Activated CD4-positive, alpha-beta memory T cell treated with anti-CD3 and anti-CD28 coated beads for 36 hours (primary cell): ENCODE data around the gene RAB10. TPM values are rescaled to one million over a fixed set of nuclear protein-coding genes. Genes with fewer than 3 reads are reported as not detected.
A peak's percentile ranks its signal among the peaks of the same experiment; 100 is the strongest.

Source experiments
- CTCF ChIA-PET: fragments of 350-600 bp; sonication (Branson Sonifier 250); formaldehyde crosslinking; loops from one replicate; lab custom pipeline; 2021; ENCODE audit warnings: antibody characterized with exemption, inconsistent platforms; lab: Charles Lee
- POLR2A ChIA-PET: fragments of 350-600 bp; sonication (Branson Sonifier 250); formaldehyde crosslinking; loops from one replicate; lab custom pipeline; 2021; ENCODE audit warnings: antibody characterized with exemption; lab: Charles Lee
- DNase-seq: peaks from one replicate; pipeline ENCODE4 v3.0.0-alpha.2; 2020
- H3K27ac Mint-ChIP-seq: one replicate; pipeline ENCODE4 v1.8.0; 2021; ENCODE audit warnings: mixed read lengths
- H3K27me3 Mint-ChIP-seq: one replicate; pipeline ENCODE4 v1.8.0; 2021; ENCODE audit warnings: mixed read lengths
- H3K36me3 Mint-ChIP-seq: one replicate; pipeline ENCODE4 v1.8.0; 2021; ENCODE audit warnings: mixed read lengths
- H3K4me1 Mint-ChIP-seq: one replicate; pipeline ENCODE4 v1.8.0; 2021; ENCODE audit warnings: low read depth, mixed read lengths
- H3K4me3 Mint-ChIP-seq: one replicate; pipeline ENCODE4 v1.8.0; 2021; ENCODE audit warnings: mild to moderate bottlenecking, mixed read lengths
- H3K9me3 Mint-ChIP-seq: one replicate; pipeline ENCODE4 v1.8.0; 2021; ENCODE audit warnings: mixed read lengths
- intact Hi-C: fragments of 100-400 bp; cut with micrococcal nuclease; formaldehyde crosslinking; loops from one replicate; pipeline ENCODE4 v1.15.1; 2023
- total RNA-seq, 2 experiments: library from RNA; stranded (reverse); gene quantifications; one replicate each; pipeline ENCODE4 v1.2.3, GENCODE V29; 2021

The RAB10 gene
- total RNA-seq, 2 experiments from 2014 or later = 110 to 119 TPM

DNA sequence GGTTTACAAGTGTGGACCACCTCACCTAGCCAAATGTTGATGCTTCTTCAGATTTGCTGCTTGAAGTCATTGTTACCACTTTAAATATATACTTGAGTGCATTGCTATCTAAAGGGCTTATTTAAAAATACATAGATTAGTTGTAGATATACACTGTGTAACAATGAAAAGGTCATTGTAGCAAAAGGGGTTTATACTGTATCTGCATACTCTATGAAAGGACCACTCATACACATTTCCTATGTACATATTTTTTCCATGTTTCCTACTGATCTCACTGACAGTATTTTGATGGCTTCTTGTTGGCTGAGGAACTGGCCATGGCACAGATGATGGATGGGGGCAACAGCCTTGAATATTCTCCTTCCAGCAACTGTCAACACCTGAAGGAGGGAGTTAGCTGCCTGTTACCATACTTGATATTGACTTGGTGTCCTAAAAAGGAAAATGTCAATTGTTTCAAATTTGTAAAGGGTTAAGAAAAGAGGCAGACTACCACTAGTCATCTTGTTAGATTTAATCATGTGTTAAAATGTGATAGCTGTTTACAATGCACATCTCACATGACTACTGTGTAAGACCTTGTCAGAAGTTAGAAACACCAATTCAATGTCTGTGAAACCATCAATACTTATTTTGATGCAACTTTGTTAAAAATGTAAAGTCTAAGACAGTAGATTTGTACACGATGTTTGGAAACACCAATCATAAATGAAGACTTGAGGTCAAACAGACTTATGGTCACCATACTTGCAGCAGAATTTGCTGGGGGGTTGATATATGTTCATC lies 33.5 kb downstream of the RAB10 start:
- Mint-ChIP-seq H3K27ac (peak overlapping the region; percentile 96), H3K4me1 (peaks cover 47% of the 10 kb centered on the region), H3K36me3 (peaks cover 6% of the 10 kb centered on the region), H3K4me3 (peak overlapping the region; percentile 69), H3K9me3 (no peaks in the 10 kb centered on the region), H3K27me3 (no peaks in the 10 kb centered on the region)
- no peak for DNase-seq
- ChIA-PET CTCF (no interaction called here), POLR2A (interaction anchor here (0.7 to 1.4 kb wide), 3 partner anchors 8 to 34 kb away, joined by 3 to 10 read pairs (median 3); partner anchors contain the start of gene RAB10)
- intact Hi-C loops = loop anchor here (5.0 kb wide), 1 partner anchor 235 kb away; no protein-coding TSS in a partner anchor

- DNase-seq = no peak
- no peaks in the 10 kb centered on the region for H3K9me3 Mint-ChIP-seq
- peak overlapping the region; percentile 96 for H3K27ac Mint-ChIP-seq
- CTCF ChIA-PET = interaction anchor here (0.9 to 2.8 kb wide), 5 partner anchors 15 to 117 kb away, joined by 3 to 20 read pairs (median 4); partner anchors contain the start of gene RAB10
- H3K4me3 Mint-ChIP-seq = peak overlapping the region; percentile 69
- no peaks in the 10 kb centered on the region for H3K27me3 Mint-ChIP-seq
- intact Hi-C loops = loop anchor here (1.0 to 5.0 kb wide), 5 partner anchors 18 to 236 kb away; partner anchors contain the start of gene ASXL2
- H3K36me3 Mint-ChIP-seq = peaks cover 6% of the 10 kb centered on the region
- POLR2A ChIA-PET = interaction anchor here (0.8 to 1.4 kb wide), 6 partner anchors 8 to 34 kb away, joined by 3 to 10 read pairs (median 4); partner anchors contain the start of gene RAB10
- H3K4me1 Mint-ChIP-seq = peaks cover 50% of the 10 kb centered on the region
These were observed 34.2 kb downstream of the RAB10 start for GRCh38 chr2:26067980-26068507.

- H3K27ac Mint-ChIP-seq = peak overlapping the region; percentile 96
- ChIA-PET CTCF (interaction anchor here (0.9 to 2.8 kb wide), 6 partner anchors 15 to 116 kb away, joined by 3 to 20 read pairs (median 4); partner anchors contain the start of gene RAB10), POLR2A (interaction anchor here (0.7 to 1.4 kb wide), 7 partner anchors 9 to 77 kb away, joined by 3 to 10 read pairs (median 4); partner anchors contain the start of gene RAB10)
- no peaks in the 10 kb centered on the region for H3K27me3 Mint-ChIP-seq
- H3K9me3 Mint-ChIP-seq = no peaks in the 10 kb centered on the region
- DNase-seq = peak; percentile 76
- peaks cover 57% of the 10 kb centered on the region for H3K4me1 Mint-ChIP-seq
- peak overlapping the region; percentile 69 for H3K4me3 Mint-ChIP-seq
- intact Hi-C loops = loop anchor here (1.0 to 5.0 kb wide), 5 partner anchors 18 to 236 kb away; partner anchors contain the start of gene ASXL2
- peaks cover 5% of the 10 kb centered on the region for H3K36me3 Mint-ChIP-seq
These were observed 34.9 kb downstream of the RAB10 start for GRCh38 chr2:26068602-26069298.

- CTCF ChIA-PET = interaction anchor here (2.8 kb wide), 2 partner anchors 16 to 79 kb away, joined by 10 to 20 read pairs; no protein-coding TSS in a partner anchor
- Mint-ChIP-seq H3K27ac (no peak overlapping the region), H3K4me1 (peaks cover 68% of the 10 kb centered on the region)
These were observed 36.8 kb downstream of the RAB10 start for GRCh38 chr2:26070730-26071129.

DNA sequence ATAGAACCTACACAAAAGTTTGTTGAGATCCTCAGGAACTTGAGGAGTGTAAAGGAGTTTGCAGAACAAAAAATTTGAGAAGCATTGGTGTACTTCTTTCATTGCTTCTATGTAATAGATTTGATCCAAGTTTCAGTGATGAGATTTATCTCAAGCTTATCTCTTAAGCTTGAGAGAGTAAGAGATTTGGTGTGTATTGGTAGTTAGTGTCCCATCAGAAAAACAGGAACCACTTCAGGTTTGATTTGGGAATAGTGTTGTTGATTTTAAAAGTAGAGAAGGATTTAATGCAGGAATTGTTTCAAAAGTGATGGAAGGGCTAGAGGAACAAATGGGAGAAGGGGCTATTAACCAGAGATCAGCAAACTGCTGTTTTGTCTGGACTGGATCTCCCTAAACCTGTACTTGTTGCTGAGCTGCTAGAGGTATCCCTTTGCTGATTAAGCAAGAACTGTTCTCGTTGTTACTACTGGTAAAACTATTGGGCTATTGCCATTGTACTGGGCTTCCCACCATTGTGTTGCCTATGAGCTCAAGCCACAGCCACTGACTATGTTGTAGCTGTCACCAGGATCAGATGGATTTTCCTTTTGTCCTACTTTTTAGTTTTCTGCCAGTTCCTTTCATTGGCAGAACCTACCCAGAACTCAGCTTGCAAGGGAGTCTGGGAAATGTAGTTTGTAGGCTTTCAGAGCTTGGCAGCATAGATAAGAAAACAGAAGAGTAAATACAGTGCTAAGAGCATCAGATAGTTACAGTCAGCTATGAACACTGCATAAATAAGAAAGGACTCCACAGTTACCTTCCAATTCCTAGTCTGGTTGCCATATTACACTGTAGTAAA lies 39.3 kb downstream of the RAB10 start:
- DNase-seq = no peak
- Mint-ChIP-seq H3K9me3 (no peaks in the 10 kb centered on the region), H3K4me1 (peaks cover 54% of the 10 kb centered on the region), H3K27me3 (no peaks in the 10 kb centered on the region), H3K36me3 (no peaks in the 10 kb centered on the region), H3K27ac (no peak overlapping the region), H3K4me3 (no peak overlapping the region)
- ChIA-PET CTCF (interaction anchor here (1.0 to 1.8 kb wide), 3 partner anchors 12 to 31 kb away, joined by 3 to 5 read pairs (median 3); no protein-coding TSS in a partner anchor), POLR2A (interaction anchor here (1.7 kb wide), 1 partner anchor 12 kb away, joined by 4 read pairs; no protein-coding TSS in a partner anchor)
- intact Hi-C loops = no loop called here

More at GRCh38 chr2:26070730-26071129, 36.8 kb downstream of the RAB10 start:
- intact Hi-C loops = no loop called here
- H3K4me3 Mint-ChIP-seq = no peak overlapping the region
- H3K36me3 Mint-ChIP-seq = peaks cover 5% of the 10 kb centered on the region
- DNase-seq = no peak
- H3K27me3 Mint-ChIP-seq = no peaks in the 10 kb centered on the region
- POLR2A ChIA-PET = interaction anchor here (1.3 kb wide), 1 partner anchor 14 kb away, joined by 4 read pairs; no protein-coding TSS in a partner anchor
- no peaks in the 10 kb centered on the region for H3K9me3 Mint-ChIP-seq

GRCh38 chr2:26073830-26074229 lies 39.9 kb downstream of the RAB10 start:
- Mint-ChIP-seq H3K4me1 (peaks cover 47% of the 10 kb centered on the region), H3K27me3 (no peaks in the 10 kb centered on the region), H3K27ac (no peak overlapping the region), H3K4me3 (no peak overlapping the region), H3K9me3 (no peaks in the 10 kb centered on the region), H3K36me3 (peaks cover 3% of the 10 kb centered on the region)
- intact Hi-C loops = no loop called here
- DNase-seq = no peak
- POLR2A ChIA-PET = interaction anchor here (1.7 kb wide), 1 partner anchor 12 kb away, joined by 4 read pairs; no protein-coding TSS in a partner anchor
- CTCF ChIA-PET = interaction anchor here (1.3 to 1.8 kb wide), 2 partner anchors 11 to 14 kb away, joined by 3 to 5 read pairs; no protein-coding TSS in a partner anchor

DNA sequence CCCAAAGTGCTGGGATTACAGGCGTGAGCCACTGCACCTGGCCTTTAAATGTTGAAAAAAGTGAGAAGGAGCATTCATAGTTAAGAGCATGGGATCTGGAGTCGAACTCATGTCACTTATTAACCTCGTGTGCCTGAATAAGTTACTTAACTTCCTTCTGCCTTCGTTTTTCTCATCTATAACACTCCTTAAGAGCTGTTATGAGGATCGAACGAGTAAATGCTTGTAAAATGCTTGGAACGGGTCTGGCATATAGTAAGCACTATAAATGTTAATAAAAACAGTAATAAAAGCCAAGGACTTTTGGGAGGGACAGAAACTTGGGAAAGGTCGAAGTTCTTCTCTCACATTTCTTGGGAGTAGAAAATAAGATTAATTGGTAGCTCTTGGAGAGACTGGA lies 40.8 kb downstream of the RAB10 start:
- Mint-ChIP-seq H3K36me3 (peaks cover 8% of the 10 kb centered on the region), H3K9me3 (no peaks in the 10 kb centered on the region), H3K4me3 (no peak overlapping the region), H3K27me3 (no peaks in the 10 kb centered on the region), H3K27ac (no peak overlapping the region), H3K4me1 (peaks cover 41% of the 10 kb centered on the region)
- POLR2A ChIA-PET = no interaction called here
- DNase-seq = no peak
- CTCF ChIA-PET = interaction anchor here (1.0 to 1.2 kb wide), 2 partner anchors 13 to 83 kb away, joined by 3 to 4 read pairs; no protein-coding TSS in a partner anchor
- intact Hi-C loops = no loop called here

DNA sequence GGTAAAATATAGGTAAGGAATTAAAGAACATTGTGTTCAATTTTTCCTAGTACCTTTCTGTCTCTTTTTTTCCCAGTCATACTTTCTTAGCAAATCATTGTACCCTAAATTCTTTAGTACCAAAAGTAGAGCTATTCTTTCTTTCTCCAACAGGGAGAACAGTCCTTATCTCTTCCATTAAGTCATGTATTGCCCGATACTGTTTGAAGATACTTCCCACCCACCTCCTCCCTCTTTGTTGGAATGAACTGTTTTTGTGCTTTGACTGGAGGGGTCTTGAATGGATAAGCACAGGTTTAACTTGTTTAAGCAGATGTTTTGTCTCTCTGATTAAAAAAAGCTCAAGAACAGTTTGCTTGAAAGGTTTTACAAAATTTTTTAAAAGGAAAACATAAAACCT lies 41.3 kb downstream of the RAB10 start:
- CTCF ChIA-PET = interaction anchor here (1.0 to 1.2 kb wide), 2 partner anchors 13 to 84 kb away, joined by 3 to 4 read pairs; no protein-coding TSS in a partner anchor
- Mint-ChIP-seq H3K9me3 (peaks cover 3% of the 10 kb centered on the region), H3K27ac (no peak overlapping the region), H3K27me3 (no peaks in the 10 kb centered on the region), H3K4me1 (peaks cover 36% of the 10 kb centered on the region), H3K4me3 (no peak overlapping the region), H3K36me3 (peaks cover 12% of the 10 kb centered on the region)
- intact Hi-C loops = no loop called here
- no peak for DNase-seq
- POLR2A ChIA-PET = interaction anchor here (1.2 kb wide), 1 partner anchor 41 kb away, joined by 3 read pairs; the partner anchor contains the start of gene RAB10

- peaks cover 32% of the 10 kb centered on the region for H3K4me1 Mint-ChIP-seq
- intact Hi-C loops = no loop called here
- H3K27ac Mint-ChIP-seq = no peak overlapping the region
- DNase-seq = no peak
- CTCF ChIA-PET = interaction anchor here (0.6 kb wide), 1 partner anchor 50 kb away, joined by 3 read pairs; no protein-coding TSS in a partner anchor
- peaks cover 12% of the 10 kb centered on the region for H3K9me3 Mint-ChIP-seq
- no peaks in the 10 kb centered on the region for H3K27me3 Mint-ChIP-seq
- H3K36me3 Mint-ChIP-seq = peaks cover 21% of the 10 kb centered on the region
- no peak overlapping the region for H3K4me3 Mint-ChIP-seq
- POLR2A ChIA-PET = interaction anchor here (1.2 kb wide), 1 partner anchor 42 kb away, joined by 3 read pairs; the partner anchor contains the start of gene RAB10
These were observed 42.2 kb downstream of the RAB10 start for GRCh38 chr2:26076001-26076587.

DNA sequence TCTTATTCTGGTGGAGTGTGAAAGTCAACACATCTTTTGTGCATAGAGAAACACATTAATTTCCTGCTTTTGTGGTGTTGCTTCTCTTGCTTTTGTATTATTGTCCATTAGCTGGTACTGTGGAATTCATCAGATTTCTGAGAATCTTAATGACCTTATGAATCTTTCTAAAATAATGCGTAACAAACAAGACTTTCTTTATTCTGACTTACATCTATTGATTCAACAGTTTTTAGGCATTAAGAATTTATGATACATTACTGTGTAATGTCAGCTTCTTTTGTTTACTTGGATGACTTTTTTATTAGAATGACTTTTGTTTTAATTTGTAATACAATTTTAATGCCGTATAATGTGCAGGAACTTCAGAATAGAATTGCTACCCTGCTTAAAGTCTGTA lies 43.4 kb downstream of the RAB10 start:
- ChIA-PET CTCF (no interaction called here), POLR2A (no interaction called here)
- DNase-seq = no peak
- Mint-ChIP-seq H3K36me3 (peaks cover 26% of the 10 kb centered on the region), H3K9me3 (peaks cover 18% of the 10 kb centered on the region), H3K27me3 (no peaks in the 10 kb centered on the region), H3K4me1 (peaks cover 31% of the 10 kb centered on the region), H3K27ac (no peak overlapping the region), H3K4me3 (no peak overlapping the region)
- intact Hi-C loops = no loop called here
